ENCODE data around the gene PLXNB3.

Gene PLXNB3

GRCh38 chrX:153723351-153724251, 40.4 kb upstream of the PLXNB3 start (continued):
- TF ChIP-seq PATZ1 (tag by site-specific recombination; IDR thresholded peaks at IDR 0.05) (0 out of 2 replicates have a peak, but pooled peaks have one; percentile 53), ZSCAN30 (tag by site-specific recombination; IDR thresholded peaks at IDR 0.05) (peak; percentile 16; the same call in 1 of the 2 replicates), ZBTB17 (tag by site-specific recombination; IDR thresholded peaks at IDR 0.05) (peak; percentile 25; the same call in 1 of the 2 replicates), ZEB2 (tag by site-specific recombination; IDR thresholded peaks at IDR 0.05) (0 out of 2 replicates have a peak, but pooled peaks have one; percentile 63), FEZF1 (tag by site-specific recombination; IDR thresholded peaks at IDR 0.05) (no peak), SP2 (tag by site-specific recombination; IDR thresholded peaks at IDR 0.05) (peak; percentile 64), SP3 (tag by site-specific recombination; IDR thresholded peaks at IDR 0.05) (peak; percentile 79), GLIS2 (tag by site-specific recombination; IDR thresholded peaks at IDR 0.05) (peak; percentile 80), BCL11A (tag by site-specific recombination; IDR thresholded peaks at IDR 0.05; ENCODE audit: low read depth) (no peak), ZNF544 (tag by site-specific recombination; IDR thresholded peaks at IDR 0.05) (no peak), CTCF (tag by site-specific recombination; IDR thresholded peaks at IDR 0.05) (peak; percentile 80), ZNF660 (tag by site-specific recombination; IDR thresholded peaks at IDR 0.05) (no peak), ZNF785 (tag by site-specific recombination; IDR thresholded peaks at IDR 0.05) (no peak), KLF10 (tag by site-specific recombination; IDR thresholded peaks at IDR 0.05) (peak; percentile 50; the same call in 1 of the 2 replicates), ZNF664 (tag by site-specific recombination; IDR thresholded peaks at IDR 0.05) (no peak)

GRCh38 chrX:153724252-153725038, 39.6 kb upstream of the PLXNB3 start, which contains the start of the genes ABCD1 and BCAP31:
Gene ABCD1 (plus strand): TSS chrX:153724856. CDS start chrX:153725267, 411 bp downstream.
Gene BCAP31 (minus strand): TSS chrX:153724387. CDS start chrX:153723244, 1,143 bp downstream.
- ChIA-PET CTCF (interaction anchor here (0.6 kb wide), 1 partner anchor 242 kb away, joined by 5 read pairs; no protein-coding TSS in a partner anchor), POLR2A (interaction anchor here (0.6 kb wide), 2 partner anchors 117 to 283 kb away, joined by 4 to 5 read pairs; no protein-coding TSS in a partner anchor)
- Histone ChIP-seq H3K9me3 (ENCODE audit: control insufficient read depth, insufficient read depth, low read depth, low read length) (no peaks in the 10 kb centered on the region), H3K4me3 (ENCODE audit: low read depth, low read length) (peak within 1 kb of the TSS; percentile 58), H3K27ac (ENCODE audit: extremely low read depth, low read depth, low read length) (peak within 1 kb of the TSS; percentile 89), H3K36me3 (ENCODE audit: control insufficient read depth in 2 of 2, insufficient read depth in 1 of 2, low read length in 2 of 2) (peaks cover 0 to 38% of the 10 kb centered on the region in 2 experiments; a peak in 2 of 3 replicates), H3K4me1 (ENCODE audit: control insufficient read depth, insufficient read depth, low read length) (peaks cover 3% of the 10 kb centered on the region)
- peak; percentile 78 for TF ChIP-seq PATZ1 (tag by site-specific recombination; IDR thresholded peaks at IDR 0.05)
- TF ChIP-seq EGR2 (tag by site-specific recombination; IDR thresholded peaks at IDR 0.05; ENCODE audit: low read depth): peak; percentile 83; the same call in 1 of the 2 replicates
- peak; percentile 58 for TF ChIP-seq ZNF335 (tag by site-specific recombination; conservative IDR thresholded peaks at IDR 0.05)
- TF ChIP-seq SP2 (tag by site-specific recombination; IDR thresholded peaks at IDR 0.05): peak; percentile 51
- TF ChIP-seq ZNF112 (tag by site-specific recombination; IDR thresholded peaks at IDR 0.05): no peak
- TF ChIP-seq ZNF280C (tag by site-specific recombination; IDR thresholded peaks at IDR 0.05): no peak
- no peak for TF ChIP-seq RBAK (tag by site-specific recombination; IDR thresholded peaks at IDR 0.05)
- peak; percentile 88 for TF ChIP-seq KLF1 (tag by site-specific recombination; IDR thresholded peaks at IDR 0.05)
- TF ChIP-seq, protein P1, sequence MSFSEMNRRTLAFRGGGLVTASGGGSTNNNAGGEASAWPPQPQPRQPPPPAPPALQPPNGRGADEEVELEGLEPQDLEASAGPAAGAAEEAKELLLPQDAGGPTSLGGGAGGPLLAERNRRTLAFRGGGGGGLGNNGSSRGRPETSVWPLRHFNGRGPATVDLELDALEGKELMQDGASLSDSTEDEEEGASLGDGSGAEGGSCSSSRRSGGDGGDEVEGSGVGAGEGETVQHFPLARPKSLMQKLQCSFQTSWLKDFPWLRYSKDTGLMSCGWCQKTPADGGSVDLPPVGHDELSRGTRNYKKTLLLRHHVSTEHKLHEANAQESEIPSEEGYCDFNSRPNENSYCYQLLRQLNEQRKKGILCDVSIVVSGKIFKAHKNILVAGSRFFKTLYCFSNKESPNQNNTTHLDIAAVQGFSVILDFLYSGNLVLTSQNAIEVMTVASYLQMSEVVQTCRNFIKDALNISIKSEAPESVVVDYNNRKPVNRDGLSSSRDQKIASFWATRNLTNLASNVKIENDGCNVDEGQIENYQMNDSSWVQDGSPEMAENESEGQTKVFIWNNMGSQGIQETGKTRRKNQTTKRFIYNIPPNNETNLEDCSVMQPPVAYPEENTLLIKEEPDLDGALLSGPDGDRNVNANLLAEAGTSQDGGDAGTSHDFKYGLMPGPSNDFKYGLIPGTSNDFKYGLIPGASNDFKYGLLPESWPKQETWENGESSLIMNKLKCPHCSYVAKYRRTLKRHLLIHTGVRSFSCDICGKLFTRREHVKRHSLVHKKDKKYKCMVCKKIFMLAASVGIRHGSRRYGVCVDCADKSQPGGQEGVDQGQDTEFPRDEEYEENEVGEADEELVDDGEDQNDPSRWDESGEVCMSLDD (tag by site-specific recombination; IDR thresholded peaks at IDR 0.05): 0 out of 2 replicates have a peak, but pooled peaks have one; percentile 33
- peak; percentile 45; the same call in 1 of the 2 replicates for TF ChIP-seq KLF9 (tag by site-specific recombination; IDR thresholded peaks at IDR 0.05; ENCODE audit: low read depth)
- TF ChIP-seq SP3 (tag by site-specific recombination; IDR thresholded peaks at IDR 0.05): peak; percentile 90
